HG02973 (cell line): ENCODE data around the gene PCDH9.

ENCODE experiments used
- ATAC-seq: cut with Tn5 transposase; IDR thresholded peaks from one replicate; pipeline ENCODE4 v1.9.1; 2021; ENCODE audit warnings: moderate library complexity; ENCODE audit not compliant: unreplicated experiment

PCDH9 gene

GRCh38 chr13:66992719-66993118 lies 237.4 kb downstream of the PCDH9 start:
- no peak for ATAC-seq

DNA sequence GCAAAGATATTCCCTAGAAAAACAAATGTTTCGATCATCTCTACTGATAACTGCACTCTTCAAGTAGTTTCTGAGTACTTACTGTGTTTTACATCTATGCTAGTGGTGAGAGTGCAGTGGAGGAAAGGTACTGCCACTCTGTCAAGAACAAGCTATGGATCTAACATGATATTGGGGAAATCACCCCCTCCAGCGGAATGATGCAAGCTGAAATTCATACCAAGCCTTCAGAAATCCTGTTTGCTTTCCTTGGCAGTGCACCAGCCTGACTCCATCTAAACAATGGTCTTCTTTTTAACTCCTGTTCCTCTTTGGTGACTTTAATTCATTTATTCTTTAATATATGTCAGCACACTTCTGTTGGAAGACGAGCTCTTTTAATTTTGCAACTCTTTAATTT lies 238.0 kb downstream of the PCDH9 start:
- ATAC-seq = no peak

DNA sequence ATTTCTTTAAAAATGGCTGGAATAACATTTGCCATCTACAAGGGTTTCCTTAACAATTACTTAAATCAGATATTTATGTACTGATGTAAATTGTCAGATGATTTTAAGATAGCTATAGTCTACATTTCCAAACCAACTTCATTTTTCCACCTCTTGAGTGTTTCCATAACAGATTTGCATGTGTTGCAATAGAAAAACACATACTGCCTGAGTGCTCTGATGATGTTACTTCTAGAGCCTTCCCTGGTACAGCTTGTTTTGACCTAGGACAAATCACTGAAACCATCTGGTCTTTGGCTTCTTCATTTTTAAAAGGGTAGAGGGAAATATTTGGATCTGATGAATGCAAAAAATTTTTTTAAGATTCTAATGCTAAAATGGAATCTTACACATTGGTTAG lies 245.9 kb downstream of the PCDH9 start:
- no peak for ATAC-seq

- no peak for ATAC-seq
Measured at GRCh38 chr13:66981912-66982311, 248.2 kb downstream of the PCDH9 start.

DNA sequence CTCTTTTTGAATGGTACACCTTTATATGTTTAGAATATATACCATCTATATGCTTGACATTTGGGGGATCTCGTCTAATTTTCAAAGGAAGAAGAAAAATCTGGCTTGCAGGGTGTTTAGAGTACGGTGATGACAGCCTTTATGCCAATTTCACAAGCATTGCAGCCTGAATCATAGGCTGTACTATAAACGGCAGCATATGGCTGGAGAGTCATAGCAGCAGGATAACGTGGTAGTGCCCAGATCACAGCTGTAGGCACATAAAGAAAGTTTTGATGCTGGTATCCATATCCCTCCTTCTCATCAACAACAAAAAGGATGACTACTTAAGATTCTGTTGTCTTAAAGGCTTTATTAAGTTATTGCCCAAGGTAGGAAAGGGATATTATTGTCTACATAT lies 253.0 kb downstream of the PCDH9 start:
- ATAC-seq = no peak

- no peak for ATAC-seq
Measured at GRCh38 chr13:66974889-66975288, 255.2 kb downstream of the PCDH9 start.

DNA sequence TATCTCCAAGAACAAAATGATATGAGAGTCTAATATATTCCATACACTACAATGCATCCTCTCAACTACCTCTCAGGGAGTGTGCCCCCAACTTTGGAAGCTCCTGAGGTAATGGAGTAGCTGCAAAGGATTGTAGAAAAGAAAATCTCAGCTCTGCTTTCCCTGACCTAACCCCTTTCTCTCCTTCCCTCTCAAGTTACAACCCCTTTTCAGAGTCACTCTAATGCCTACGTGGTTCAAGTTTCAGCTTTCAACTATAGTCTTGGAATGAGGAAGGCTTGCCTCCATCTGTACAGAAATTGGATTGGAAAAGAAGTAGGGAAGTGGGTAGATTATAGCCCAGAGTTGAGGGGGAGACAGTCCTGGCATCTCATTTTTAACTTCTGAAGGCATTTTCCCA lies 256.0 kb downstream of the PCDH9 start:
- no peak for ATAC-seq

- ATAC-seq = no peak
Measured at GRCh38 chr13:66972659-66973058, 257.5 kb downstream of the PCDH9 start.

DNA sequence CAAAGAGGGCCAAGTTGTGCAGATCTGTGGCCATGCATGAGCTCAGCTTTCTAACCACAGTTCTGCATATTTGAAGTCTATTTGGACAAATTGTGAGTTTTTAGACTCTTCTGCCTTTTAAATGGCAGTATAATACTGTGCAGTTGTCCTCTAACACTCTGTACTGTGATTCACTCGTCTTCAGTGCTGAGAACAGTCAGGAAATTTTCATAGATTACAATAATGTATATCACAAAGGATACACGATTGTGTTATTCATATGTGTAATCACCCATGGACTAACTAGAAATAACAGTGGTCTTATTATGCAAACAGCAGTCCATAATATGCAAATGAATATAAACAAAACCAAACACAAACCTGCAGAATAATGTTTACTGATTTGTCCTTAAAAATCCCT lies 259.1 kb downstream of the PCDH9 start:
- no peak for ATAC-seq

- ATAC-seq = no peak
Measured at GRCh38 chr13:66969291-66969690, 260.8 kb downstream of the PCDH9 start.

GRCh38 chr13:66967811-66968597 lies 262.1 kb downstream of the PCDH9 start:
- no peak for ATAC-seq

DNA sequence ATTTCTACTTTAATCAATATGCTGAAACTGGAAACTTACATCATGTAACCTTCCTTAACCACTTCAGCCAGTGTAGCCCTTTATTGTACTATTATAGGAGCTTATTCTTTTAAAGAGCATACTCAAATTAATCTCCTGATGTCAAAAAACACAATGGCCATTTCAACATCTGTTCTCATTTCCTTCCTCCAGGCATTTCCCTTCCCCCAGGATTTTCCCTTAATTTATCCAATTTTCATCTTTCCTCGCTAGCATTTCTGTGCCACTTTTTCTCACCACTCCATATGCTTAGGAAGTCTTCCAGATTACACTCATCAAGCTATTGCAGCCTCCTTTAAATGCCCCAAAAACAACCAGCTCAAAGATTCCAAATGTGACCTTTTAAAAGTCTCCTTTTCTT lies 265.0 kb downstream of the PCDH9 start:
- ATAC-seq = no peak

DNA sequence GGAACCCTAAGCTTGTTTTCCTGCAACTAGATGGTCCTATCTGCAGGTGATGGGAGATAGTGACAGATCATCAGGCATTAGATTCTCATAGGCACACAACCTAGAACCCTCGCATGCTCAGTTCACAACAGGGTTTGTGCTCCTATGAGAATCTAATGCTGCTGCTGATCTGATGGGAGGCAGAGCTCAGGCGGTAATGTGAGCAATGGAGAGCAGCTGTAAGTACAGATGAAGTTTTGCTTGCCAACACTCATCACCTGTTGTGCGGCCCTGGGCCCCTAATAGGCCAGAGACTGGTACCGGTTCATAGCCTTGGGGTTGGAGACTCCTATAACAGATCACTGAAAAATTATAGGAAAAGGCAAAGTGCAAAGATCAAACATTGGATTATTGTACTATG lies 267.2 kb downstream of the PCDH9 start:
- ATAC-seq = no peak

DNA sequence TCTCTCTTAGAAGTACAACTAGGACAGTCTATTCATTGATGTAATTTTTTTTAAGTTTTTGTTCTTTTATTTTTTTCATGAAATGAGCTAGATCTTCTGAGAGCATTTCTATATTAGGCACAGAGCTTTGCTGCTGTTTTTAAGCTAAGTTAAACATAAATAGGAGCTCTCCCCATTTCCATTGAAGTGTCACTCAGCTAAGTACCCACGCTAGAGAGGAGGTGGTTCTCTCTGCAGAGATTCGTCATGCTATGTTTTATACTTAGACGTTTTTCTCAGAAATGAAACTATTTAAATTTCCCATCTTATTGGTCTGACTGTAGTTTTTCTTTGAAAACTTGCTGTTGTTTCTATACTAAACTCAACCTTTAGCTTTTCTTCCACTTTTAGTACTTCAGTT lies 271.5 kb downstream of the PCDH9 start:
- ATAC-seq = peak; percentile 50

GRCh38 chr13:66952507-66952906 lies 277.6 kb downstream of the PCDH9 start:
- no peak for ATAC-seq

- no peak for ATAC-seq
Measured at GRCh38 chr13:66951426-66951825, 278.7 kb downstream of the PCDH9 start.

DNA sequence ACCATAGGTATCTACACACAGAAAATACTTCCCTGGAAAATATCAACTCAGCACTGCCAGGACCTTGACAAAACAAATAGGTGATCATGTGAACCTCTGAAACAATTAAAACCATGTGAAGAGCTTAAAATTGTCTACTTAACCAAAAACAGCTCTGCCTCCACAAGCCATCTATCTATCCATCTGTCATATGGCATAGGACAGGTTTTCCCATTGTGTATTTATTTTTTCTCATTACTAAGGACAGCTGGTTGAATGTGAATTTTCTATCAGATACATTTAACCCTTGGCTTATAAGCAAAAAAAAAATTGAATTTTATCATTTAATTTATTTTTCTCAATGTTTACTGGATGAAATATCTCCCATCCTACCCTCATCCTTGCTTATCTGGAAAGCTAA lies 279.5 kb downstream of the PCDH9 start:
- no peak for ATAC-seq

DNA sequence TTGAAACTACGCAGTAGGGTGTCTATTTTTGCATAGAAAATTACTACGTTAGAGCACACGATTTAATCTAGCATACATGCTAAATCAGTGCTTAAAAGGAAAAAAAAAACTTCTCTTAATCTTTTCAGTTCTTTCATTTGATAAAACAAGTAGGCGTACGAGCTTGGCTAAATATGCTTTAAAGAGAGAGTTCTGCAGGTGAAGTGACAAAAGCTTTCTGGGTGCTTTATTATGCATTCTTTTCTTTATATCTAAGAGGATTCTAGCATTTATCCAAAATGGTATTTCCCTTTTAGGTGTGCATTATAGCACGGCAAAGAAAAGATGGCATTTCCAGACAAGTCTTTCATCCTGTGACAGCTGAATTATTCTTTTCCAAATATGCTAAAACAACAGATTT lies 281.2 kb downstream of the PCDH9 start:
- no peak for ATAC-seq

DNA sequence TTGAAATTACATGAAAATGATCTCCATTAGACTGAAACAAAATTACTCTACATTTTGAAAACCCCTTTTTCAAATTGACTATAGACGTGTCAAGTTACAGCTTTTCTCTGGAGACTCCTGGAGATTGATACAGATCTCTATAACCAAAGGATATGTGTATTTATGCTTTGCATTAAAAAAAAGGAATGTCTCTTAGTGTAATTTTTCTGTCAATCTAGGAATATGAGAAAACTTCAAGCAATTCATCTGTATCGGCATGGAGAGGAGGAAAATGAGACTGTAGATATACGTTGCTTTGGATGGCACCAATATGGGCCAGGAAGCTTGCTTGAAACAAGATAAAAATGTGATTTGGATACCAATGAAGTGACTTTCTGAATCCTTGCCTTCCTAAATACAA lies 286.6 kb downstream of the PCDH9 start:
- ATAC-seq = no peak

DNA sequence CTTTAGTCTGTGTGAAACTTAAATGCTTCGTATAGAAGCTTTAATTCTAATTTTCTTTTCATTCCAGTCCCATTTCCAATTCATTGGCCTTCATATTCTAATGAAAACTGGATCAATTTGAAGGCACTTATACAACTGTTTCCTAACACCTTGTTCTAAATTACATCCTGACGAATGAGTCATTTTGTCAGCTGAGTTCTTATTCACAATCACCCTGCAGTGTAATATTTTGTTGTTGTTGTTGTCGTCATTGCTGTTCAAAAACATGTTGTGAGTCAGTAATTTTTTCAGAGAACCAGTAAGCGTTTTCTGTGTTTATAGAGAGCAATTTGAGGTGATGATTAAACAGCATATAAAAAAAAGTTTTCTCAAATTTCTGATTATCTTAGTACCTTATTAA lies 290.0 kb downstream of the PCDH9 start:
- ATAC-seq = no peak

- no peak for ATAC-seq
Measured at GRCh38 chr13:66937423-66937822, 292.7 kb downstream of the PCDH9 start.

GRCh38 chr13:66933994-66934393 lies 296.1 kb downstream of the PCDH9 start:
- ATAC-seq = no peak

DNA sequence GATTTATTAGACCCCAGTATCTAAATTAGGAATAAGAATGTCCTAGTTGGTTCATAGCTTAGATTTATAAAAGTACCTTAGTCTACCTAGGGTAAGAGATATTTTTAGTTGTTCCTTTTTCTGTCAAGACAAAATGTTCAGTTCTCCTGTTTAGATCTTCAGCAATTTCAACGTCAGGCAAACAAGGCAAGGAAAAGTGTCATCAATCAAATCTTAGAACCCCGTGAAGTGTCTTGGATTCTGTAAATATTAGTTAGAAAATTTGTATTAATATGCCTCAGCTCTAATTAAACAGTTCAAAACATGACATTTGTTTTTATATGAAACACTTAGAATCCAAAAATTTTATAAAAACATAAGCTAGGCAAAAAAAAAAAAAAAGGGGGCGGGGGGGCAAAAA lies 296.6 kb downstream of the PCDH9 start:
- ATAC-seq = no peak
